Endodermal cell (in vitro differentiated cells): Measurements from ENCODE around the gene WDR20. TPM values are rescaled to one million over a fixed set of nuclear protein-coding genes. Genes with fewer than 3 reads are reported as not detected.
A peak's percentile ranks its signal among the peaks of the same experiment; 100 is the strongest.

Experiments used
- DNase-seq: peaks from one replicate; pipeline ENCODE4 v3.0.0-alpha.2; 2017
- H3K27ac ChIP-seq: 2 replicates; pipeline ENCODE4 v1.5.1; 2013; ENCODE audit warnings: mild to moderate bottlenecking, low read depth, low read length, moderate library complexity
- H3K27me3 ChIP-seq: 2 replicates; pipeline ENCODE4 v1.6.1; 2013; ENCODE audit warnings: mild to moderate bottlenecking, low read length, moderate library complexity; ENCODE audit not compliant: insufficient read depth, control insufficient read depth, poor library complexity, severe bottlenecking
- H3K36me3 ChIP-seq: 2 replicates; pipeline ENCODE4 v1.7.0; 2013; ENCODE audit warnings: mild to moderate bottlenecking, low read length, moderate library complexity; ENCODE audit not compliant: control insufficient read depth, insufficient read depth
- H3K4me1 ChIP-seq: one replicate; pipeline ENCODE4 v1.7.0; 2013; ENCODE audit warnings: low read length; ENCODE audit not compliant: control insufficient read depth, insufficient read depth
- H3K4me3 ChIP-seq: 2 replicates; pipeline ENCODE4 v1.5.1; 2013; ENCODE audit warnings: mild to moderate bottlenecking, low read length, moderate library complexity
- H3K9ac ChIP-seq: 2 replicates; pipeline ENCODE4 v1.6.1; 2013; ENCODE audit warnings: mild to moderate bottlenecking, low read length, moderate library complexity; ENCODE audit not compliant: poor library complexity, severe bottlenecking; ENCODE audit errors: extremely low read depth
- H3K9me3 ChIP-seq: 2 replicates; pipeline ENCODE4 v1.6.1; 2013; ENCODE audit warnings: mild to moderate bottlenecking, low read length, moderate library complexity; ENCODE audit not compliant: control insufficient read depth
- H3K27ac Mint-ChIP-seq: 2 replicates; pipeline ENCODE4 v1.8.0; 2020; ENCODE audit warnings: mixed read lengths
- H3K27me3 Mint-ChIP-seq: 2 replicates; pipeline ENCODE4 v1.8.0; 2021; ENCODE audit warnings: mild to moderate bottlenecking, mixed read lengths; ENCODE audit not compliant: insufficient read depth
- H3K36me3 Mint-ChIP-seq: 2 replicates; pipeline ENCODE4 v1.8.0; 2020; ENCODE audit warnings: low read depth, mixed read lengths
- H3K4me1 Mint-ChIP-seq: 2 replicates; pipeline ENCODE4 v1.8.0; 2020; ENCODE audit warnings: mixed read lengths
- H3K4me3 Mint-ChIP-seq: 2 replicates; pipeline ENCODE4 v1.8.0; 2020; ENCODE audit warnings: mild to moderate bottlenecking, moderate library complexity, mixed read lengths
- H3K9me3 Mint-ChIP-seq: 2 replicates; pipeline ENCODE4 v1.8.0; 2020; ENCODE audit warnings: mild to moderate bottlenecking, mixed read lengths
- WGBS, 2 experiments: methylation state at CpG; one replicate each; pipeline versions ENCODE4 v1.1.5 to v1.1.7; 2013; ENCODE audit warnings: missing lambda C conversion rate in 2 of 2, mixed read lengths in 1 of 2; ENCODE audit not compliant: insufficient coverage in 1 of 2, insufficient read length in 1 of 2; 5-methylcytosine and 5-hydroxymethylcytosine counted together
- total RNA-seq, 2 donors: library from RNA; stranded (reverse); fragmentation: NEBNext Ultra II Directional in 1 of 2; extraction: Animal tissue kit (Norgen Biotek cat#: 25700) in 1 of 2; gene quantifications; 2 replicates in 1 of 2; 3 replicates in 1 of 2; pipeline ENCODE4 v1.2.1, GENCODE V29; 2021
- TF ChIP-seq, protein P1 (sequence below): fragments of 200-600 bp; sonication (generic); conservative IDR thresholded peaks from 2 replicates; pipeline ENCODE4 v1.5.0; 2021; ENCODE audit warnings: antibody characterized with exemption, mild to moderate bottlenecking

The WDR20 gene
- total RNA-seq, 2 donors from 2014 or later, result 33.8 to 37.6 TPM

DNA sequence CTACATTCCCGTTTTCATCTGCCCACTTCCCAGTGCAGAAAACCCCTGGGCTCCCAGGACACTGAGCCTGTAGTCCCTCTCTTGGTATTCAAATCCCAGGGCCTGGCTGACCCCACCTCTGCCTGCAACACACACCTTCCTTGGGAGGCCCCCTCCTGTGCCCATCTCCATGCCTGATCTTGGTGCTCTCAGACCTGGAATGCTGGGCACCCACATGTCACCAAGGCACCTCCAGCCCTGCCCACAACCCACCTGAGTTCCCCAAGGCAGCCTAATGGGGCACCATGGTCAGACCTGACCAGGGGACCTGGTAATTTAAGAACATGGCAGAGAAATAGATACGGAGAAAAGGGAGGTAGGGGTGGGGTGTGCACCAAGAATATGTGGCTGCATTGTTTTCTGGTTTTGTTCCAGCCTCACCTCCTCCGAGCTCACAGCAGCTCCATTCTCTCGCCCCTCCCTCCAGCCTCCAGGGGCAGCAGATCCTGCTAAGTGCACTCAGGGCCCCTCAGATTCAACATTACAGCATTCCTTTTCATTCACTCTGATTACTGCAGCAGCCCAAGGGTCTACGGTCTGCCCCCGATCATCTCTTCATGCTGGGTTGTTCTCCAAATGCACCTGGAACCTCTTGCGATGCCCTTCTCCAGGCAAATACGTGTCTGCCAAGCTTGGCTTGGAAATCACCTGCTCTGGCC is 43.7 kb upstream of the WDR20 start:
- H3K27me3 Mint-ChIP-seq, result peaks cover 2% of the 10 kb centered on the region
- peak overlapping the region; percentile 31 for H3K27ac Mint-ChIP-seq
- no peak overlapping the region for H3K27ac ChIP-seq
- DNase-seq, result peak; percentile 75
- H3K36me3 ChIP-seq, result no peaks in the 10 kb centered on the region
- H3K36me3 Mint-ChIP-seq, result no peaks in the 10 kb centered on the region
- no peak overlapping the region for H3K9ac ChIP-seq
- H3K27me3 ChIP-seq, result no peaks in the 10 kb centered on the region
- no peak overlapping the region for H3K4me3 Mint-ChIP-seq
- no peaks in the 10 kb centered on the region for H3K9me3 ChIP-seq
- 70 to 74% methylated on average over 5 to 8 of the region's 8 CpGs for WGBS, 2 experiments
- TF ChIP-seq, protein P1, sequence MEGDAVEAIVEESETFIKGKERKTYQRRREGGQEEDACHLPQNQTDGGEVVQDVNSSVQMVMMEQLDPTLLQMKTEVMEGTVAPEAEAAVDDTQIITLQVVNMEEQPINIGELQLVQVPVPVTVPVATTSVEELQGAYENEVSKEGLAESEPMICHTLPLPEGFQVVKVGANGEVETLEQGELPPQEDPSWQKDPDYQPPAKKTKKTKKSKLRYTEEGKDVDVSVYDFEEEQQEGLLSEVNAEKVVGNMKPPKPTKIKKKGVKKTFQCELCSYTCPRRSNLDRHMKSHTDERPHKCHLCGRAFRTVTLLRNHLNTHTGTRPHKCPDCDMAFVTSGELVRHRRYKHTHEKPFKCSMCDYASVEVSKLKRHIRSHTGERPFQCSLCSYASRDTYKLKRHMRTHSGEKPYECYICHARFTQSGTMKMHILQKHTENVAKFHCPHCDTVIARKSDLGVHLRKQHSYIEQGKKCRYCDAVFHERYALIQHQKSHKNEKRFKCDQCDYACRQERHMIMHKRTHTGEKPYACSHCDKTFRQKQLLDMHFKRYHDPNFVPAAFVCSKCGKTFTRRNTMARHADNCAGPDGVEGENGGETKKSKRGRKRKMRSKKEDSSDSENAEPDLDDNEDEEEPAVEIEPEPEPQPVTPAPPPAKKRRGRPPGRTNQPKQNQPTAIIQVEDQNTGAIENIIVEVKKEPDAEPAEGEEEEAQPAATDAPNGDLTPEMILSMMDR, result no peak
- no peaks in the 10 kb centered on the region for H3K9me3 Mint-ChIP-seq
- H3K4me3 ChIP-seq, result no peak overlapping the region
- peaks cover 17% of the 10 kb centered on the region for H3K4me1 Mint-ChIP-seq
- H3K4me1 ChIP-seq, result peaks cover 8% of the 10 kb centered on the region

DNA sequence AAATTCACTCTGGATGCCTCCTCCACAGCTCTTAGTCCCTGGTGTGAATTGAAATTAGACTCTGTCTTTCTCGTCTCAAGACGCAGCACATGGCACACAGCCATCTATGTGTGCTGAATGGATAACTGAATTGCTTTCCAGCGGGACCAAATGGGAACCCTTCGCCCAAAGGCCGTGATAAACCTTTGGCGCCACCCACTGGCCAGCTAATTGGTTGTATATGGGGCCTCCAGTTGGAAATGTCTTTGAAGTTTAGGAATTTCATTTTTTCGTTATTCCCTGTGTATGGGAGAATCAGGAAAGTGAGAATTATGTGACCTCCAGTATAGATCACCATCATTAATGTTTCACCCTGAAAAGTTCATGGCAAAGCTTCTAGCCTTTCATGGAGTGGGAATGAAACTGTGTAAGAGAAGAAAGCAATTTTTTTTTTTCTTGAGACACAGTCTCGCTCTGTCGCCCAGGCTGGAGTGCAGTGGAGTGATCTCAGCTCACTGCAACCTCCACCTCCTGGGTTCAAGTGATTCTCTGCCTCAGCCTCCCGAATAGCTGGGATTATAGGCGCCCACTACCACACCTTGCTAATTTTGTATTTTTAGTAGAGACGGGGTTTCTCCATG is 43.0 kb upstream of the WDR20 start:
- Mint-ChIP-seq H3K36me3 (no peaks in the 10 kb centered on the region), H3K4me1 (peaks cover 17% of the 10 kb centered on the region), H3K27ac (peak overlapping the region; percentile 70), H3K27me3 (peaks cover 2% of the 10 kb centered on the region), H3K9me3 (no peaks in the 10 kb centered on the region), H3K4me3 (no peak overlapping the region)
- Histone ChIP-seq H3K27ac (no peak overlapping the region), H3K4me1 (peaks cover 8% of the 10 kb centered on the region), H3K9me3 (no peaks in the 10 kb centered on the region), H3K27me3 (no peaks in the 10 kb centered on the region), H3K36me3 (no peaks in the 10 kb centered on the region), H3K9ac (no peak overlapping the region), H3K4me3 (no peak overlapping the region)
- TF ChIP-seq, protein P1, result peak; percentile 86
- peak; percentile 93 for DNase-seq
- WGBS, 2 experiments, result 37 to 43% methylated on average over 8 to 12 of the region's 12 CpGs

- Mint-ChIP-seq H3K4me1 (peaks cover 17% of the 10 kb centered on the region), H3K9me3 (no peaks in the 10 kb centered on the region), H3K4me3 (no peak overlapping the region), H3K27ac (peak overlapping the region; percentile 72), H3K36me3 (no peaks in the 10 kb centered on the region), H3K27me3 (peaks cover 2% of the 10 kb centered on the region)
- Histone ChIP-seq H3K9me3 (no peaks in the 10 kb centered on the region), H3K36me3 (no peaks in the 10 kb centered on the region), H3K27me3 (no peaks in the 10 kb centered on the region), H3K9ac (no peak overlapping the region), H3K4me1 (peaks cover 8% of the 10 kb centered on the region), H3K27ac (no peak overlapping the region), H3K4me3 (no peak overlapping the region)
- DNase-seq, result peak; percentile 77
- WGBS, 2 experiments, result 67 to 69% methylated on average over 4 to 7 of the region's 7 CpGs
- TF ChIP-seq, protein P1, result no peak
These were observed 42.1 kb upstream of the WDR20 start for GRCh38 chr14:102097441-102098135.
